Measurements from ENCODE around the gene ZNHIT6.
"Not testable (repeated sequence)": the region's sequence is repeated elsewhere in the genome, so short reads cannot be mapped to it uniquely, and the experiment has no call there.

ZNHIT6 gene

DNA sequence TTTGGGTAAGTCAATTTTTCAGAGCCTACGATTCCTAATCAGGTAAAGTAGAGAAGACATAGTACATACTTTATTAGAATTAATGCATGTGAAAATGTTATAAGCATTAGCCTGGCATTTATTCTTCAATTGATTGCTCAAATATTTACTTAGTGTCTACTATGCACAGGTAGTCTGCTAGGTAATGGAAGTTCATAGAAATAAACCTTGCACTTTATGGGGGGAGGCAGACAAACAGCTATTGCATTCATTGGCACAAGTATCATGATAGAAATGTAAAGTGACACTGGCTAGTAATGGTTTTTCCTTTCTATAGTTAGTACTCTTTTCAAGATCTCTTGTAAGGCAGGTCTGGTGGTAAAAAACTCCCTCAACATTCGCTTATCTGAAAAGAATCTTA is 44.9 kb downstream of the ZNHIT6 start:
- DNase-seq = no peak

DNA sequence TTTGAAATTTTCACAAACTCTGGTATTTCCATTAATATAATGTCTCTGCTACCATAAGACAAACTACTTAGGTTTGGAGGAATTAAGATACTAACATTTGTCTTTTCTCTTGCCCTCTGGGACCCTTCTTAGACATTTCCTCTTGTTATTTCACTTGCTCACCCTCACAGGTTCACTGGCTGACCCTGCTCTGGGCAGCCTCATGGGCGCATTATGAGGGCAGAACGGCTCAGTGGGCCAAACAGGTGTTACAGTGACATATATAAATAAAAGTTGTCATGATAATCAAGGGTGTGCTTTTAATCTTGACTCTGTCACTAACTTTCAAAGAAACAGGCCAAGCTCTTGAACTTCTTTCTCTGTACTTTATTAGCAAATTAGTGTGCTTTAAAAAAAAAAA is 46.5 kb downstream of the ZNHIT6 start:
- no peak for DNase-seq

DNA sequence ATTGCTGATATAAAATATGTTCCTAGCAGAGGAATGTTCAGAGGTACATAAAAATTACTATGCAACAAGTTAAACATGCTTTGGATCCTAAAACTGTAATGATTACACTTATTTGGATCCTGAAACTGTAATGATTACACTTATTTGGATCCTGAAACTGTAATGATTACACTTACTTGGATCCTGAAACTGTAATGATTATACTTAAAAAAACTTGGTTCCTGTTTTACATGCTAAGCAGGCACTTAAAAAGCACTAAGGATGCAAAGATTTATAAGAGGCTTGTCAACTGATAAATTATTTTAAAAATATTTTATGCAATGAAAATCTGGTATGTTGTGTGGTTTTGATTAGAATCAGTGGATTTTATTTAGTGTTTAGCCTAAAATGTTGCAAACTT is 47.7 kb downstream of the ZNHIT6 start:
- no peak for DNase-seq

DNA sequence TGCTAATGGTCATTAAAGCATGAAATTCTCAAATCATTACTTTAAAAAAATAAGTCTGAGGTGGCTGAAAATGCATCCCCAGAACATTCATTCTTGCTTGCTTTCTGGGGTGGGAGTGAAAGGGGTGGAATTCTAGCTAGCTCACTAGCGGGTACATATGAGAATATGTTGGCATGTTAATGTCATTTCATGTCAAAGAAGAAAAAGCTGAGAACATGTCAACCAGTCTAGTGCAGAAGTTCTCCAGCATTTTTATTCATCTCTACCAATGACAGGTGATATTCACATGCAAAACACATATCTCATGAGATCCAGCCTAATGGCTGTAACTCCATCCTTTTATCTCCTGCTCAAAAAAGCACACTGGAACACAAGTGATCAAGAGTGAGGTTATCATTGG is 49.1 kb downstream of the ZNHIT6 start:
- DNase-seq = no peak

DNA sequence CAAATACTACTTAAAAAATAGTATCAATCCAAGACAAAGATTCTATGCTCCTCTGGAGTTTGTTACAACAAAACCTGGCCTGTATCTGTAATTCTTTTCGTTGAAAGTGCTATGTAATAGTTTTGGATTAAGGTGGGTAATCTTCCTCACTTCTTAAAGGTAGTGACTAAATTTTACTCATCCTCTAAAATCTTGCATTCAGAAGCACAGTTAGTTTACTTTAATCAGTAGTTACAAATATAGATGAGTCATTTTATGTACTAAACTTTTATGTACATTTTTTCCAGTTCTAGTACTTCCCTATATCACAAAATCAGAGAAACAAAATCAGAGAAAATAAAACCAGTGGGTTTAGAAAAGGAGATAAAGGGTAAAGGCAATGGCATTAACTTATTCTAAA is 51.3 kb downstream of the ZNHIT6 start:
- no peak for DNase-seq

DNA sequence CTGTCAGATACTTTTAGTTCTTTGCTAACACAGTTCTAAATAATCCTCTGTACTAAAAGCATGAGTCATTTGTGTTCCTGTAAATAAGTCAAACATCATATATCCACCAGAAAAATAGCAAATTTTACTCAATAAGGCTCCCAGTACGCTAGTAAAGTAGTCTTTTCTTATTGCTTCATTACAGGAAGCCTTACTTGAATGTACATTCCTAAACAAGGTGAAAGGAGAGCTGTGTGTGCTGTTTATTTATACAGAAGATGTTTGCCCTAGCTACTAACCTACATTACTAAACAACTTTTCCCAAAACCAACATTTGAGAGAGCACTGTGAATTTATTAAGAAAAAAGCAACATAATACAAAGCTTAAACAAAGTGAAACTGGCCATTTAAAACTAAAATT is 52.0 kb downstream of the ZNHIT6 start:
- DNase-seq = no peak

DNA sequence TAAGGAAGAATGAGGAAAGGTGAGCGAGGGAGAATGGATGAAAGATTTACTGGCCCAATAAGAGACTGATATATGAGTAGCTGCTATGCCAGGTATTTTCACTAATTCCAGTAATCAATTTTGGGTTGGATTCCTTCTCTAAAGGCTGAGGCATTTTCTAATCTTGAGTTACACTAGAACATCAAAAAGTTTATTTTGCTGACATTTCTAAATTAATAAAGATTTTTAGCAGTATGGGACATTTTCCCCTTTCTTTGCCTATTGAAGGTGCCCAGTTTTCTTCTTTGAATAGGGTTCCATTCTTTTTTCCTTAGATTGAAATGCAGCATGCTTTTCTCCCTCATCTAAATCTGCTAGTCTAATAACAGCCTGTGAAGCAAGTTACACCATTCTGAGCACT is 52.9 kb downstream of the ZNHIT6 start:
- no peak for DNase-seq

DNA sequence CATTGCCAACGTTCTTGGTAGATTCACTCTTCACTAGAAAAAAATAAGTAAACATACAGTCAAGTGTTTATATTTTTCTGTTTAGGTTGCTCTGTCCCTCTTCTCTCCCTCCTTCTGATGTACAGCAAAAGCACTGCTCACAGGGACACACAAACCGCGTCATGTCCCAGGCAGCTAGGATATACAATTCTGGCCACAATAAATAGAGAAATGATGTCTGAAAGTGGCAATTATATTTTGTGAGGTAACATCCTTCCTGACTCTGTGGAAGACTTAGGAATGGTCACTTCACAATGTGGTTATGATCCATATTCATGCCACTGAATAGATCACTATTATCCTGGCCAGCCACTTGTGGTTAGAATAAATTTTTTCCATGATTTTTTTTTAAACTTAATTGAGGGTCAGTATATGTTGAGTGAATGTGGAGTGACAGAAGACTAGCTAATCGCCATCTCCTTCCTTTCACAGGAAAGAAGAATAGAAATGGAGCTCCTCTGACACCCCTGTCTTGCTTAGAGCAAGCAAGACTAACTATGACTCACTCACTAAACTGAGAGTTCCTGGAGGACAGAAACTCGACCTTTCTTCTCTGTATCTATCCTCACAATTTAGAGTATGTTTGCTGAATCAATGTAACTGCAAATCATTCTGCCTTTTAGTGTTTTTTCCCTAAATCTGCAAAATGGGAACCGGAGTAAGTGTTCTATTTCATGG is 54.0 kb downstream of the ZNHIT6 start:
- no peak for DNase-seq

DNA sequence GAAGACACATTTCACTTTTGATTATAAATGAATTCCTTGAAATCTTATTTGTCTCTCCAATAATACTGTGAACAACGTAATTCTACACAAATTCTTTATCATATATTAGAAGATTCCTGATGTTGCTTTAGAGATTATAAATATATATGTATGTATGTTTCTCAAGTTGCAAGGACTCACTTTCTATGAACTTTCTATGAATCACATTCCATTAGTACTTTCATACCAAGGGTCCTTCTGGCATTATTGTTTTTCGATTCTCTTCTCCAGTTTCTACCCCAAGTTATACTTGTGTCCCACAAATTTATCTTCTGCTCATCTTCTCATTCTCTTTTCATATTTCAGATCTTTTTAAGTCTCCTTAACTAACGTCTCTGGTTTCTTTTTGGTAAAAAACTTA is 55.9 kb downstream of the ZNHIT6 start:
- no peak for DNase-seq

DNA sequence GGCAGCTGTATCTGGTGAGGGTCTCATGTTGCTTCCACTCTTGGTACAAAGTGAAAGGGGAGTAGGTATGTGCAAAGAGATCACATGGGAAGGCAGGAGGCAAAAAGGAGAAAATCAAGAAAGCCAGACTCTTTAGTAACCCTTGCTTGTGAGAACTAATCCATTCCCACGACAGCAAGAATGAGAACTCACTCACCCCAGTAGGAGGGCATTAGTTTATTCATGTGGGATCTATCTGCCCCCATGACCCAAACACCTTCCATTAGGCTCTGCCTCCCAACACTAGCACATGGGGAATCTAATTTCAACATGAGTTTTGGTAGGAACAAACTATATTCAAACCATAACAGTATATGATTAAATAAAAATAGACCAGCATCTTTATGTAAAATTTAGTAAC is 57.6 kb downstream of the ZNHIT6 start:
- no peak for DNase-seq

DNA sequence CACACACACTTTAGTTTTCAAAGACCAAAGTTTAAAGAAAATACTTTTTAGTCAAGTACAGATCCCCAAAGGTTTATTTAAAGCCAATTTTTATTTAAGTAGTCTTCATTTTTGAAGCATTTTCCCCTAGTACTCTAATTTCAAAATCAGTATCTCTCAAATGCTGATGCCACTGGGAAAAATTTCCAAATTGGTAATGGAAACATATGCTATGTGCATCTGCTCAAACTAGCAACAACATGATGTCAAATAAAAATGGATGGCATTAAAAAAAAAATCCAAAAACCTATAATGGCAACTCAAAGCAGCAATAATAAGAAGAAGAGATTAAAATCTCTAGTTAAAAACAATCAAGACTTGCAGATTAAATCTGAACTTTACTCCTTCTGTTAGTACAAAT is 58.6 kb downstream of the ZNHIT6 start:
- DNase-seq = no peak

DNA sequence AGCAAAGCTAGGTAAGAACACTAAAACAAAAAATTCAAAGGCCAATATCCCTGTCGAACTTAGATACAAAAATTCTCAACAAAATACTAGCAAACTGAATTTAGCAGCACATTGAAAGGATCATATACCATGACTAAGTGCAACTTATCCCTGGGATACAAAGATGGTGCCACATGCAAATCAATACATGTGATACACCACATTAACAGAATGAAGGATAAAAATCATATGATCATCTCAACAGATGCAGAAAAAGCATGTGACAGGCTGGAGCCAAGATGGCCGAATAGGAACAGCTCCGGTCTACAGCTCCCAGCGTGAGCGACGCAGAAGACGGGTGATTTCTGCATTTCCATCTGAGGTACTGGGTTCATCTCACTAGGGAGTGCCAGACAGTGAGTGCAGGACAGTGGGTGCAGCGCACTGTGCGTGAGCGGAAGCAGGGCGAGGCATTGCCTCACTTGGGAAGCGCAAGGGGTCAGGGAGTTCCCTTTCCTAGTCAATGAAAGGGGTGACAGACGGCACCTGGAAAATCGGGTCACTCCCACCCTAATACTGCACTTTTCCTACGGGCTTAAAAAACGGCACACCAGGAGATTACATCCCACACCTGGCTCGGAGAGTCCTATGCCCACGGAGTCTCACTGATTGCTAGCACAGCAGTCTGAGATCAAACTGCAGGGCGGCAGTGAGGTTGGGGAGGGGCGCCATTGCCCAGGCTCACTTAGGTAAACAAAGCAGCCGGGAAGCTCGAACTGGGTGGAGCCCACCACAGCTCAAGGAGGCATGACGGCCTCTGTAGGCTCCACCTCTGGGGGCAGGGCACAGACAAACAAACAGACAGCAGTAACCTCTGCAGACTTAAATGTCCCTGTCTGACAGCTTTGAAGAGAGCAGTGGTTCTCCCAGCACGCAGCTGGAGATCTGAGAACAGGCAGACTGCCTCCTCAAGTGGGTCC is 66.4 kb downstream of the ZNHIT6 start:
- not testable (repeated sequence) for DNase-seq

DNA sequence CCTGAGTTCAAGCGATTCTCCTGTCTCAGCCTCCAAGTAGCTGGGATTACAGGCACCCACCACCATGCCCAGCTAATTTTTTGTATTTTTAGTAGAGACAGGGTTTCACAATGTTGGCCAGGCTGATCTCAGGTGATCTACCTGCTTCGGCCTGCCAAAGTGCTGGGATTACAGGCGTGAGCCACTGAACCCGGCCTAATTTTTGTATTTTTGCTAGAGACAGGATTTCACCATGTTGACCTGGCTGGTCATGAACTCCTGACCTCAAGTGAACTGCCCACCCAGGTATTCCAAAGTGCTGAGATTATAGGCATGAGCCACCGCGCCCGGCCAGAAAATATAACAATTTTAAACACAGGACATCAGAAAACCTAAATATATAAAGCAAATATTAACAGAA is 68.3 kb downstream of the ZNHIT6 start:
- DNase-seq = not testable (repeated sequence)

DNA sequence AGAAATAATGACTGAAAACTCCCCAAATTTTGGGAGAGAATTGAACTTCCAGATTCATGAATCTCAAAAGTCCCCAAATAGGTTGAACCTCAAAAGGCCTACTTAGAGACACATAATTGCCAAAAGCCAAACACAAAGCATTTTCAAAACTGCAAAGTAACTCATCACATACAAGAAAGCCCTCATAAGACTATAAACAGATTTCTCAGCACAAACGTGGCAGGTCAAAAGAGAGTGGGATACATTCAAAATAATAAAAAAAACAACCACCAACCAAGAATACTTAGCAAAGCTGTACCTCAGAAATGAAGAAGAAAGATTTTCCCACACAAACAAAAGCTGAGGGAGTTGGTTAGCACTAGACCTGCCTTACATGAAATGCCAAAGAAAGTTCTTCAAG is 69.8 kb downstream of the ZNHIT6 start:
- DNase-seq = no peak

DNA sequence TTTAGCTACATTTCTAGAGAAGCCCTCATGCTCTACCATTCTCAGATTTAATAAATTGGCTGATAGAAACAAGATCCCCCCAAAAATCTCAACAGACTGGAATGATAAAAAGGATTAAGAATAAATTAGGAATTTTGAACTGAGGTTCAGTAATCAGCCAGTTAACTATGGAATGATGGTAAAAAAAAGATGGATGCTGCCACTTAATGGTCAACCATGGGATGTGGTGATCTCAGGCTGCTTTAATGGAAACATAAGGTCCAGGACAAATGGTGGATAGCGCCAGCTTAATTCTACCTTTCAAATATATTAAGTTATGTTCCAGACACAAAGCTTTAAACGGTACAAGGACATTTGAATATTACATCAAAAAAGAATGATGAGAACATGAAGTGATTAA is 77.7 kb downstream of the ZNHIT6 start:
- no peak for DNase-seq

DNA sequence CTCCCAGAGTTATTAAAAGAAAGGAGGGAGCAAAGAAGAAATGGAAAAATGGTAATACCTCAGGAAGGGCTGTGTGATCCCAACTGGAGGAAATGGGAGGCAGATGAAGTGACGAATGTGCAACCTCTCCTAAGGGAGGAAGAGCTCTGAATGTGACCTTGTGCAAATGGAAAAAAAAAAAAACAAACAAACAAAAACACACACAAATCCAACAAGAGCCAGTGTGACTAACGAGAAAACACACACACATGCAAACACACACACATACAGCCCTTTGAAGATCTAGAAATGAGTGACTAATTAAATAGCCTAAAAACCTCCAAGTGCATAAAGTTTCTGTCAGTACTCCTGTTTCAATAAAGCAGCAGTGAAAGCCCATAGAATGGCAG is 78.7 kb downstream of the ZNHIT6 start:
- DNase-seq = no peak

DNA sequence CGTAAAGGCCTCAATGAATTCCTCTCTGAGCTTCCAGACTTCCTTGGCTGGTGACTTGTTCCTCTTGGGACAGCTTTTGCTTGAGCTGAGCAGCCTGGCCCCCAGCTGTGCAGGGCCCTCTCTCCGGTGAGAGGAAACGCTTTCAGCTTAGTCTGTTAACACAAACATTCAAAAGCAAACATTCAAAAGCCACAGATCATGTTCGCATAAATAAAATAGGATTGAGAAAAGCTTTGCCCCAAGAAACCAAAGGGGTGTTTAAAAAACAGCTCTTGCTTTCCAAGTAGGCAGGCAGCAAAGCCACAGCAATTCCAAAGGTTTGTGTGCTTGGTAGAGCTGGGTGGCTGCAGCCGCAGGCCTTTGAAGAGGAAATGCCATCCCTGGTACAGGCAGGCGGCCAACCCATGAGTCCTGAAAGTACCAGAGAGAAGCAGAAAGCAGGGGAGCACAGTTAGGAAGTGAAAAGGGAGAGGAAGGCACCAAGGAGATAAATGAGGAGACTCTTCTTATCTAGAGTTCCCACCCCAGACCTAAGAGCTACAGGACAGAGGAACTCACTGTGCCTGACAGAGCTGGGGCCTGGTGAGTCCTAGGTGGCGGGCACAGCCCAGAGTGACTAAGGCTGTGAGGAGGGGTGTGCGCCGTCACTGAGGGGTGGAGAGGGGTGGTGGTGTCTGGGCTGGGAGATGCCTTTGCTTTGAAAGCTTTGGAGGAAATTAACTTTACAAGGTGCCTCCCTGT is 79.3 kb downstream of the ZNHIT6 start:
- no peak for DNase-seq

DNA sequence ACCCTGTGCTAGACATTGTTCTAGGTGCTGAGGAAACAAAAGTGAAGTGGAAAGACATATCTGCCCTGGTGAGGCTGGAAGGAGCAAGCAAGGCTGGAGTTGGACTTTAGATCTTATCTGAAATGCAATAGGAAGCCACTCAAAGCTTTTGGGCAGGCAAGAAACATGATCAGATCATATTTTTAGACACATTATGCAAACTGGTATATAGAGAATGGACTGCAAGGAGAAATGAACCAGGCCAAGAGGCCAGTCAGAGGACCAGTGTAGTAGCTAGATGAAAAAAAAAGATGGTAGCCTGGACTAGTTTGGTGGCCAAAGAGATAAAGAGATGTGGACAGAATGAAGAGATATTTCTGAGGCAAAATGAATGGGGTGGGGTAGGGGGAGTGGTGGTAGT is 81.4 kb downstream of the ZNHIT6 start:
- no peak for DNase-seq

DNA sequence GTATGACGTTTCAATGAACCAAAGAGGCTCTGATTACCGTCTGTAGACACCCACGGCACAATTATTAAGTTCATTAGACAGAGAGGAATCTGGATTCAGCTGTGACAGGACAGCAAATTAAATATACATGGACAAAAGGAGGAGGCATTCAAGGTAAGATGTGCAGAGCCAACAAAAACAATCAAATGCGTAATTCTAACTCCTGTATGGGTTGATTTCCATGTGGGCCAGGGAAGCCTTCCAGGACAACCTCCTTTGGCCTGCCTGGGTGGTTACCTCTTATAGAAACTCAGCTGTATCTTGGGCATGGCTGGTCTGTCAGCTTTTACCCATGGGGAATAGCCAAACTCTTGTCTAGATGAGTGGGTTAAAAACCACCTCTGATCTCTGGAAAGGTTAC is 83.9 kb downstream of the ZNHIT6 start:
- no peak for DNase-seq

DNA sequence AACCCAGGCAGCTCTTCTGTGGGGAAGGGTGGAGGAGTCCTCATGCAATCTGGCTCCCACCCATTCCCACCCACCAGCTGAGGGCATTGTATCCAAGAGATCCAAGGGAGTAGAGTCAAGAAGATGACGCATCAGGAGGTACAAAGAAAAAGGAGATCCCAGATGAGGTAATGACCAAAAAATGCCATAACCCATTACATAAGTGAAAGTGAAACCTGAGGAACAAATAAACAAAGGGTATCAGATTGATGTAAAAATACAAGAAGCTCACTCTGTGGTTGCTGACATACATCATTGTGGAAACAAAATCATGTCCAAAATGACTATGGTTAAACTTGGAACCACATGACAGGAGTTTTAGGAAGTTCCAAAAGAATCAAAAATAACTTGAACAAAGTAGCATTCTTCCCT is 85.2 kb downstream of the ZNHIT6 start:
- DNase-seq = no peak

DNA sequence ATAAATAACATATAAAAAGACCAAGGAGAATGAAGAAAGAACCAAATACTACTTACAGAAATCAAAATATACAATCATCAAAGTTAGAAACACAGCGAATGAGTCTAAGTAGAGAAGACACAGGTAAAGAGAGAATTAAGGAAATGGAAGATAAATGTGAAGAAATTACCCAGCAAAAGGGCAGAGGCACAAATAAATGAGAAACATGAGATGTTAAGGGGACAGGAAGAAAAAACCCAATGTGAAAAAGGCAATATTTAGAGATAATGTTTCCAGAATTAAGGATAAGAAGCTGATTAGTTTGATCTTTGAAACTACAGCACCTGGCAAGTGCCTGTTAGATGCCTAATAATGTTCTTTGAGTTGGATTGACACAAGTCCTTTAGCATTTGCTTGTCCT is 86.8 kb downstream of the ZNHIT6 start:
- DNase-seq = no peak

DNA sequence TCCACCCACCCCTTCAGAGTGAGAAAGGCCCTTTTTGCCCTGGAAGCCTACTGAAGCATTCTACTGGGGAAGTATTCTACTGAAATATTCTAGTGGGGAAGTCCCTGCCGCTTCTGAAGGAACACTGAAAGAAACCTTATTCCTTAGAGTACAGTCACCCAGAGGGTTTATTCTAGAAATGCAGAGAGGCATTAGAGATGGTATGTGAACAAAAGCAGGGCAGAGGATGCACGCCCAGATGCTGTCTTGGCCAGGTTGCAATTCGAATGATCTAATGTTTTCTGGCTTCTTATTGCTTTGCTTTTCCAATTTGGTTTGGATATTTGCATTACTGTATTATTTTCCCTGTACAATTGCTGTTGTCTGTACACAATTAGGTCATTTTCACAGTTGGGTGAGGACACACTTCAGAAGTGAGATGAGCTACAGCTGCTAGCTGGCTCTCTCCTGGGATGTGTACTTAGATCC is 90.6 kb downstream of the ZNHIT6 start:
- no peak for DNase-seq

DNA sequence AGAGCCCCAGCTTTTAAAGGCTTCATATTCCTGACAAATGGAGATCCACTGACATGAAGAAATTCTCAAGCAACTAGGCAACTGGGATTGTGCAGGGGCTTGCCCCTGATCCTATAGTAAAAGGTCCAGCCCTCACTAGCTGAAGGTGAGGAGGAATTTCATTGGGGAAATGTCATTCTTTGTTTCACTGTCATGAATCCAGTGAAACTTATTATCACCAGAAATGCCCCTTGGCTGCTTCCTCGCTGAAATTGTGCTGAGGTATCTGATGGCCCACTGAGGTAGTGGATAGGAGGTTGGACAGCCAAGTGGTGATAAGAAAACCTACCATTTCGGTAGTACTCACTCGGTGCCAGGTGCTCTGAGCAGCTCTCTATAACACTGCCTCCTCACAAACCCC is 91.5 kb downstream of the ZNHIT6 start:
- DNase-seq = no peak

DNA sequence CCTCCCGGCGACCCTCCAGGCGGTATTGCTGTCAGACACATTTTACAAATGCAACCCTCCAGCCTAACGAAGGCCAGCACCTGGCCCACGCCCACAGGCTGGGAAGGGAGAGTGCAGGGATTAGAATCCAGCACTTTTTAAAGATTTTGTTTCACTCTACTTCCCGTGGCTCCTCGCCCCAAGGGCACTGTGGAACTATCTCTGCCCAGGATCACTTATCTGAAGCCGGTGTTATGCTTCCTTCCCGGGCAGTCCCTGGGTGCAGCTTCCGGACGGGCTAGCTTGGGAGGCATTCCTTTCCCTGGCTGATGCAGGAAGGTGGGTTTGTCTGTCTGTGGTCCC is 91.9 kb downstream of the ZNHIT6 start:
- no peak for DNase-seq
